ENCODE results near the gene BCL2L2.
A peak's percentile ranks its signal among the peaks of the same experiment; 100 is the strongest.
"Not testable (repeated sequence)": the region's sequence is repeated elsewhere in the genome, so short reads cannot be mapped to it uniquely, and the experiment has no call there.

Gene BCL2L2

GRCh38 chr14:23306412-23307145, at the start of gene BCL2L2:
TSS of gene BCL2L2 (plus strand) at chr14:23306833. CDS start at chr14:23307768, 935 bp downstream.
- no peak for DNase-seq (ENCODE audit: low read depth)

- no peak for DNase-seq (ENCODE audit: low read depth)
Observed at GRCh38 chr14:23258256-23258655, 48.4 kb upstream of the BCL2L2 start.

- DNase-seq (ENCODE audit: low read depth), result no peak
Observed at GRCh38 chr14:23259426-23259825, 47.2 kb upstream of the BCL2L2 start.

- DNase-seq (ENCODE audit: low read depth), result not testable (repeated sequence)
Observed at GRCh38 chr14:23260849-23261248, 45.8 kb upstream of the BCL2L2 start.

- DNase-seq (ENCODE audit: low read depth), result no peak
Observed at GRCh38 chr14:23269193-23269592, 37.4 kb upstream of the BCL2L2 start.

- no peak for DNase-seq (ENCODE audit: low read depth)
Observed at GRCh38 chr14:23275412-23275811, 31.2 kb upstream of the BCL2L2 start.

- no peak for DNase-seq (ENCODE audit: low read depth)
Observed at GRCh38 chr14:23277189-23277588, 29.4 kb upstream of the BCL2L2 start.

GRCh38 chr14:23277928-23278327, 28.7 kb upstream of the BCL2L2 start:
- not testable (repeated sequence) for DNase-seq (ENCODE audit: low read depth)

GRCh38 chr14:23281247-23281646, 25.4 kb upstream of the BCL2L2 start:
- no peak for DNase-seq (ENCODE audit: low read depth)

GRCh38 chr14:23284654-23285529, 21.7 kb upstream of the BCL2L2 start:
- no peak for DNase-seq (ENCODE audit: low read depth)

- no peak for DNase-seq (ENCODE audit: low read depth)
Observed at GRCh38 chr14:23285530-23286019, 21.1 kb upstream of the BCL2L2 start.

- peak; percentile 93 for DNase-seq (ENCODE audit: low read depth)
Observed at GRCh38 chr14:23286020-23286901, 20.4 kb upstream of the BCL2L2 start, which contains the start of gene HOMEZ. TSS of gene HOMEZ (minus strand) at chr14:23286132. CDS start at chr14:23285952, 180 bp downstream.

- no peak for DNase-seq (ENCODE audit: low read depth)
Observed at GRCh38 chr14:23286902-23287479, 19.6 kb upstream of the BCL2L2 start.

- no peak for DNase-seq (ENCODE audit: low read depth)
Observed at GRCh38 chr14:23294734-23295561, 11.7 kb upstream of the BCL2L2 start.

- no peak for DNase-seq (ENCODE audit: low read depth)
Observed at GRCh38 chr14:23296012-23296777, 10.4 kb upstream of the BCL2L2 start.

GRCh38 chr14:23297096-23297495, 9.5 kb upstream of the BCL2L2 start:
- no peak for DNase-seq (ENCODE audit: low read depth)

GRCh38 chr14:23297611-23298277, 8.9 kb upstream of the BCL2L2 start:
- DNase-seq (ENCODE audit: low read depth), result no peak

GRCh38 chr14:23299211-23299957, 7.2 kb upstream of the BCL2L2 start:
- DNase-seq (ENCODE audit: low read depth), result no peak
